Renal cortex interstitium (tissue), 15 donors: ENCODE data around the gene MXRA8. TPM values are rescaled to one million over a fixed set of nuclear protein-coding genes. Genes with fewer than 3 reads are reported as not detected.
A peak's percentile ranks its signal among the peaks of the same experiment; 100 is the strongest.
"Not testable (repeated sequence)": the region's sequence is repeated elsewhere in the genome, so short reads cannot be mapped to it uniquely, and the experiment has no call there.

Source experiments
- DNase-seq, 11 donors: peaks; one replicate each; pipeline ENCODE4 v3.0.0-alpha.2; 2013; ENCODE audit warnings: low read depth in 9 of 11, low spot score in 4 of 11; ENCODE audit errors: extremely low read depth in 1 of 11
- long read RNA-seq, 16 experiments: transcript quantifications; one replicate each; lab custom pipeline, GENCODE V29; 2026
- polyA plus RNA-seq, 3 donors: library from polyadenylated mRNA; unstranded; fragments of 120-200 nt; gene quantifications; one replicate each; pipeline ENCODE4 v1.2.1, GENCODE V29; 2013; ENCODE audit not compliant: insufficient read length in 3 of 3

MXRA8 gene, protein sequence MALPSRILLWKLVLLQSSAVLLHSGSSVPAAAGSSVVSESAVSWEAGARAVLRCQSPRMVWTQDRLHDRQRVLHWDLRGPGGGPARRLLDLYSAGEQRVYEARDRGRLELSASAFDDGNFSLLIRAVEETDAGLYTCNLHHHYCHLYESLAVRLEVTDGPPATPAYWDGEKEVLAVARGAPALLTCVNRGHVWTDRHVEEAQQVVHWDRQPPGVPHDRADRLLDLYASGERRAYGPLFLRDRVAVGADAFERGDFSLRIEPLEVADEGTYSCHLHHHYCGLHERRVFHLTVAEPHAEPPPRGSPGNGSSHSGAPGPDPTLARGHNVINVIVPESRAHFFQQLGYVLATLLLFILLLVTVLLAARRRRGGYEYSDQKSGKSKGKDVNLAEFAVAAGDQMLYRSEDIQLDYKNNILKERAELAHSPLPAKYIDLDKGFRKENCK
- polyA plus RNA-seq: 100 to 1,000 TPM; 145 to 202 (median 196) TPM
- long read RNA-seq, donor 1, transcript MXRA8-201 (10 exons, 2,273 nt): major isoform, 16 of 23 reads
- long read RNA-seq, donor 1, partial matches to known transcripts: 0 of 23 reads
- long read RNA-seq, donor 1, other reads (novel, unspliced or antisense): 5 of 23 reads
- long read RNA-seq, donor 2, transcript MXRA8-201 (10 exons, 2,273 nt): major isoform, 14 of 21 reads
- long read RNA-seq, donor 2, partial matches to known transcripts: 5 of 21 reads
- long read RNA-seq, donor 2, other reads (novel, unspliced or antisense): 0 of 21 reads
- long read RNA-seq, donor 3, transcript MXRA8-201 (10 exons, 2,273 nt): major isoform, 34 of 63 reads
- long read RNA-seq, donor 3, partial matches to known transcripts: 0 of 63 reads
- long read RNA-seq, donor 3, other reads (novel, unspliced or antisense): 23 of 63 reads
- long read RNA-seq, donor 4, transcript MXRA8-201 (10 exons, 2,273 nt): major isoform, 19 of 38 reads
- long read RNA-seq, donor 4, partial matches to known transcripts: 0 of 38 reads
- long read RNA-seq, donor 4, other reads (novel, unspliced or antisense): 14 of 38 reads
- long read RNA-seq, donor 5: 0 reads
- long read RNA-seq, donor 6, transcript MXRA8-201 (10 exons, 2,273 nt): major isoform, 17 of 33 reads
- long read RNA-seq, donor 6, partial matches to known transcripts: 10 of 33 reads
- long read RNA-seq, donor 6, other reads (novel, unspliced or antisense): 0 of 33 reads
- long read RNA-seq, donor 7, transcript MXRA8-201 (10 exons, 2,273 nt): major isoform, 12 of 28 reads
- long read RNA-seq, donor 7, partial matches to known transcripts: 14 of 28 reads
- long read RNA-seq, donor 7, other reads (novel, unspliced or antisense): 0 of 28 reads
- long read RNA-seq, donor 8, transcript MXRA8-201 (10 exons, 2,273 nt): major isoform, 35 of 63 reads
- long read RNA-seq, donor 8, partial matches to known transcripts: 12 of 63 reads
- long read RNA-seq, donor 8, other reads (novel, unspliced or antisense): 14 of 63 reads
- long read RNA-seq, donor 9, transcript MXRA8-201 (10 exons, 2,273 nt): major isoform, 20 of 34 reads
- long read RNA-seq, donor 9, partial matches to known transcripts: 0 of 34 reads
- long read RNA-seq, donor 9, other reads (novel, unspliced or antisense): 14 of 34 reads
- long read RNA-seq, donor 10, transcript MXRA8-201 (10 exons, 2,273 nt): major isoform, 15 of 35 reads
- long read RNA-seq, donor 10, partial matches to known transcripts: 11 of 35 reads
- long read RNA-seq, donor 10, other reads (novel, unspliced or antisense): 5 of 35 reads
- long read RNA-seq, donor 11, transcript MXRA8-201 (10 exons, 2,273 nt): major isoform, 14 of 16 reads
- long read RNA-seq, donor 11, partial matches to known transcripts: 0 of 16 reads
- long read RNA-seq, donor 11, other reads (novel, unspliced or antisense): 0 of 16 reads
- long read RNA-seq, donor 12, transcript MXRA8-201 (10 exons, 2,273 nt): major isoform, 14 of 15 reads
- long read RNA-seq, donor 12, partial matches to known transcripts: 0 of 15 reads
- long read RNA-seq, donor 12, other reads (novel, unspliced or antisense): 0 of 15 reads
- long read RNA-seq, donor 13, transcript MXRA8-201 (10 exons, 2,273 nt): major isoform, 50 of 122 reads
- long read RNA-seq, donor 13, partial matches to known transcripts: 42 of 122 reads
- long read RNA-seq, donor 13, other reads (novel, unspliced or antisense): 23 of 122 reads
- long read RNA-seq, donor 14, transcript MXRA8-201 (10 exons, 2,273 nt): major isoform, 19 of 32 reads
- long read RNA-seq, donor 14, partial matches to known transcripts: 0 of 32 reads
- long read RNA-seq, donor 14, other reads (novel, unspliced or antisense): 12 of 32 reads
- long read RNA-seq, donor 15, transcript MXRA8-201 (10 exons, 2,273 nt): major isoform, 5 of 7 reads
- long read RNA-seq, donor 15, partial matches to known transcripts: 0 of 7 reads
- long read RNA-seq, donor 15, other reads (novel, unspliced or antisense): 0 of 7 reads
- long read RNA-seq, donor 16, transcript MXRA8-201 (10 exons, 2,273 nt): major isoform, 74 of 154 reads
- long read RNA-seq, donor 16, transcript MXRA8-207 (4 exons, 1,171 nt): minor isoform, 5 of 154 reads
- long read RNA-seq, donor 16, partial matches to known transcripts: 31 of 154 reads
- long read RNA-seq, donor 16, other reads (novel, unspliced or antisense): 42 of 154 reads

DNA sequence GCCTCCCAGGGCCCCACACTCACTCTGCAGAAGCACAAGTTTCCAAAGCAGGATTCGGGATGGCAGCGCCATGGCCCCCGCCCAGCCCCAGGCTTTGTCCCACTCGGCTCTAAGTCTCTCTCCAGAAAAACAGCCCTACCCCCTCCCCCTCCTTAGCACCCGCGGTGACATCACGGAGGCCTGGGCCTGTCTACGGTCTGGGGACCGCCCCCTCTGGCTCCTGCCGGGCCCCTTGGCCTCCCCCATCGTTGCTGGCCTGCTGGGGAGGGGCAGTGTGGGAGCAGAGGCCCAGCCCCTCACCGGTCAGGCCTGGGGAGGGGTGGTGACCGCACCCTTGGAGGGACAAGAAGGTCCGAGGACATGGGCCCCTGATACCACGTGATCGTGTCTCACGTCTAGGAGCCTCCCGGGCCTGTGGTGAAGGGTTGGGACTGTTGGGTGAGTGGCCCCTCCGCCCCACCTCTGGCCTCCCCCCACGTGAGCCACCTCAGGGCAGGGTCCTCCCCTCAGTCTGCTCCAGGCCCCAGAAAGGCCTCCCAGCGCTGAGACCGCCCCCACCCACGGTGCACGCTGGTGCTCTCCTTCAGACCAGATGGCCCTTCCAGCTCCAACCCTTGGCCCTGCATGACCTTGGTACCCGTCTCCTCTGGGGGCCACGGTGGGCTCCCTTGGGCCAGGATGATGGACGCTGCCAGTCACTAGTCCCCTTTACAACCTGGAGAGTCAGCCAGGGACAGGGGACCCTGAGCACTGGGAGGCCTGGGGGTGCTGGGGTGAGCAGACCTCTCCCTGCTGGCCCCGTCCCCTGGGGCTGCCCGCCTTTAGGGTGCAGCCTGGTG lies at the start of gene MXRA8:
TSS of gene MXRA8 (minus strand) at position 123 of the 839 bp plus-strand sequence. CDS start at position 72, 51 bp downstream.
- DNase-seq: peak in 5 of 11 donors; percentile 57 to 80 (median 61)

DNA sequence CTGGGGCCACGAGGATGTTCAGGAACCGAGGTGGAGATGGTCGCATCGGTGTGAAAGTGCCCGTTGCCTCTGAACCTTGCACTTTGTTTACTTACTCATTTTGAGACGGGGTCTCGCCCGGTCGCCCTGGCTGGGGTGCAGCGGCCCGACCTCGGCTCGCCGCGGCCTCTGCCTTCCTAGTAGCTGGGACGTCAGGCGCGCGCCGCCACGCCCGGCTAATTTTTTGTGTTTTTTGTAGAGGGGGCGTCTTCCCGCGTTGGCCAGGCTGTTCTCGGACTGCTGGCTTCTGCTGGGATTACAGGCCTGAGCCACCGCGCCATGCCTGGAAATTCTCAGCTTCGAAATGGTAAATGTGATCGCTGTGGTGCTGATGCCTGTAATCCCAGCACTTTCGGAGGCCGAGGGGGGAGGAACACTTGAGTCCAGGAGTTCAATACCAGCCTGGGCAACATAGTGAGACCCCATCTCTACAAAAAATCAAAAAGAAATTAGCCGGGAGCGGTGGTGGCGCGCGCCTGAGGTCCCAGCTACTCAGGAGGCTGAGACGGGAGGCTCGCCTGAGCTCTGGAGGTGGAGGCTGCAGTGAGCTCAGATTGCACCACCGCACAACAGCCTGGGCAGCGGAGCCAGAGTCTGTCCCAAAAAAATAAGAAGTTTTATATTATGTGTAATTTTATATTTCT lies 49.4 kb upstream of the MXRA8 start:
- no peak for DNase-seq

DNA sequence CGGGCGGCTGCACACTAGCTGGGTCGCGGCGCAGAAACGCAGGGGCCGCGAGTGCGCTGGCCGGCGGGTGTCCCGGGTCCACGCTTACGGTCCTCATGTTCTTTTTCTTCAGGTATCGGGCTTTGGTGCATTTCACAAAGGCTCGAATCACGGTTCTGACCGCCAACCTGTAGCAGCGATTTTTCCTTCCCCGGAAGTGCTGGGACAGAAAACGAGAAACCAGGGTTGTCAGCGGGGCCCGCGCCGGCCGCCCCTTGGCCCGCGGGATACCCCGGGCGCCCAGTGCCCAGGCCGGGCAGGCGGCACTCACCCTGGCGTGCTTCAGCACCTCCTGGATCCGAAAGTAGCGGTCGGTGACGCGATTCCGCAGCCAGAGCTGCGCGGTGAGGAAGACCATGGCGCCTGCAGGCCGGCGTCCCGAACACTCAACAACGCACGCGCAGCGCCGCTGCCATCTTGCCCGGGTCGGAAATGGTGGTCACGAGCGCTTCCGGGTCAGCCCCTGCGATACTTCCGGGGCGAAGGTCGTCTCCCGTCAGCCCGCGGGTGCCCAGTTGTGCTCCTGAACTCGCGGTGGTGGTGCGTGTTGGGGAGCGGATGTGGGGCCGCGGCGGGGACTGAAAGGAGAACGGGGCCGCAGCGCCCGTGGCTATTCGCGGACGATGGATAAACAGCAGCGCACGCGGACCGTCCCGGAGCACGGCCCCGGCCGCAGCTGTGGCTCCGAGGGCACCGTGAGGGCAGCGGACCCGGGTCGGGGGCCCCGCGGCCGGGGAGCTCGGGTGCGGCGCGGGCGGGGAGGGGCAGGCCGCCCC lies 48.7 kb upstream of the MXRA8 start, which contains the start of gene MRPL20:
TSS of gene MRPL20 (minus strand) at position 473 of the 815 bp plus-strand sequence. CDS start at position 397, 76 bp downstream.
- DNase-seq: peak; percentile 72 to 93 (median 90)

DNA sequence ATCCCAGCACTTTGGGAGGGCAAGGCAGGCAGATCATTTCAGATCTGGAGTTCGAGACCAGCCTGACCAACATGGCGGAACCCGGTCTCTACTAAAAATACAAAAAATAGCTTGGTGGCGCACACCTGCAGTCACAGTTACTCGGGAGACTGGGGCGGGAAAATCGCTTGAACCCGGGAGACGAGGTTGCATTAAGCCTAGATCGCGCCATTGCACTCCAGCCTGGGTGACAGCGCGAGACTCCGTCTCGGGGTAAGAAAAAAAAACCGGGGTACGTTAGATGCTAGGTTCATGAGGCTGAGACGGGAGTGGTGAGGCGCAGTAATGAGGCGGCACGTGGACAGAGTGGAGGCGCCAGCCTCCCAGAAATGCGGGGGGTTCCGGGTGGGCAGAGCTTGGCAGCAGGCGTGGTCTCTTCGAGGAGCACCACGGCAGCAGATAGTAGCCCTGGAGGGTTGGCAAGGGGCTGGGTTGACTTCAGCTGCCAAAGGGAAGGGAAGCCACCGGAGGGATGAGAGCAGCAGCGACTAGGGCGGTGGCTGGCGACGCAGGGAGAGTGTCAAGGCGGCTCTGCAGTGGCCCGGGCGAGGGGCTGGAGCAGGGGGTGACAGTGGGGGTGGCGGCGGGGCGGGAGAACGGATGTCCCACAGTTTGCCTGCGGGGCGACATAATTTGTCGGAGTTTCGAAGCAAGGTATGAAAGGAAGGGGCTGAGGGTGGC lies 47.9 kb upstream of the MXRA8 start:
- DNase-seq: no peak

DNA sequence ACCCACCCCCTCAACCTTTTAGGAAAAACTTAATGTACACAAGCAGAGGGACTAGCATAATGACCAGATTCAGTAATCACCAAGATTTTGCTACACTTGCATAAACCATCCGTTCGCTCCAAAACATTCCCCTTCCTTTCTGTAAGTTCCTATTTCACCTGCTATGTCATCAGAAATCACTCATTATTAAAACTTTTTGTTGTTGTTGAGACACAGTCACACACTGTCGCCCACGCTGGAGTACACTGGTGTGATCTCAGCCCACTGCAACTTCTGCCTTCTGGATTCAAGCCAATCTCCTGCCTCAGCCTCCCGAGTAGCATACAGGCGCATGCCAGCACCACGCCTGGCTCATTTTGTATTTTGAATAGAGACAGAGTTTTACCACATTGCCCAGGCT lies 45.3 kb upstream of the MXRA8 start:
- DNase-seq: no peak

DNA sequence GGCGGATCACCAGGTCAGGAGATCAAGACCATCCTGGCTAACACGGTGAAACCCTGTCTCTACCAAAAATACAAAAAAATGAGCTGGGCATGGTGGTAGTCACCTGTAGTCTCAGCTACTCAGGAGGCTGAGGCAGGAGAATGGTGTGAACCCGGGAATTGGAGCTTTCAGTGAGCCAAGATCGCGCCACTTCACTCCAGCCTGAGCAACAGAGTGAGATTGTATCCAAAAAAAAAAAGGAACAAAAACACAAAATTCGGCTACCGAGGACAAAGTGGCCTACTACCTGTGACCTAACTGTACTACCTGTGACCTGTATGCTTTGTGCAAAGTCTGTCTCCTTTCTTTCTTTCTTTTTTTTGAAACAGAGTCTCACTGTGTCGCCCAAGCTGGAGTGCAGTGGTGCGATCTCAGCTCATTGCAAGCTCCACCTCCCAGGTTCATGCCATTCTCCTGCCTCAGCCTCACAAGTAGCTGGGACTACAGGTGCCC lies 44.6 kb upstream of the MXRA8 start:
- not testable (repeated sequence) for DNase-seq

DNA sequence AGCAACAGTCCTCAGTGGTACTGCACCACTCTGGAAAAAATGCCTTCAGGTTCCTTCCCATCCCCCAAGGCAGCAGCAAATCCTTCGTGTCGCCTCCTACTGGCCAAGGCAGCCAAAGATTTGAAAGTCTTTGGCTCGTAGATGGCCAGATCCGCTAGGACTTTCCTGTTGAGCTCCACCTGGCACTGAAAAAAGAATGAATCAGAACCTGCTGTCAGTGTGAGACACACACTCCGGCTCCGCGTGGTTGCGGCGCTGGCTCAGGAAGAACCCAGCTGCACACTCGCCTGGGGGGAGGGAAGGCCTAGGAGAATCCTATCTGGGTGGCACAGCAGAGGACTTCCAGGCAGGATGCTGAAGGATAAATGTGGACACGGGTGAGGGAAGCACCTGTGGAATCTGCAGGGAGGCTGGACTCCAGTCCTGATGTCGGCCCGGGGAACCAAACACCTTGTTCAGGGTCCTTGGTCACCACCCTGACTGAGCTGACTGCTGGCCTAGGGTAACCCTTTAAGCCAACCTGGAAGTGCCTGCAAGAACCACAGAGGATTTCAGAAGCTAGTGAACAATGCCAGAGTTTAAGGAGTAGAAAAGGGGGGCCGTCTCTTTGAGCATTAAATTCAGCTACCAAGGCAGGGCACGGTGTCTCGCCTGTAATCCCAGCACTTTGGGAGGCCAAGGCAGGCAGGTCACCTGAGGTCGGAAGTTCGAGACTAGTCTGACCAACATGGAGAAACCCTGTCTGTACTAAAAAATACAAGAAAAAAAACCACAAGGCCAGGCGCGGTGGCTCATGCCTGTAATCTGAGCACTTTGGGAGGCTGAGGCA lies 43.9 kb upstream of the MXRA8 start:
- DNase-seq: no peak

DNA sequence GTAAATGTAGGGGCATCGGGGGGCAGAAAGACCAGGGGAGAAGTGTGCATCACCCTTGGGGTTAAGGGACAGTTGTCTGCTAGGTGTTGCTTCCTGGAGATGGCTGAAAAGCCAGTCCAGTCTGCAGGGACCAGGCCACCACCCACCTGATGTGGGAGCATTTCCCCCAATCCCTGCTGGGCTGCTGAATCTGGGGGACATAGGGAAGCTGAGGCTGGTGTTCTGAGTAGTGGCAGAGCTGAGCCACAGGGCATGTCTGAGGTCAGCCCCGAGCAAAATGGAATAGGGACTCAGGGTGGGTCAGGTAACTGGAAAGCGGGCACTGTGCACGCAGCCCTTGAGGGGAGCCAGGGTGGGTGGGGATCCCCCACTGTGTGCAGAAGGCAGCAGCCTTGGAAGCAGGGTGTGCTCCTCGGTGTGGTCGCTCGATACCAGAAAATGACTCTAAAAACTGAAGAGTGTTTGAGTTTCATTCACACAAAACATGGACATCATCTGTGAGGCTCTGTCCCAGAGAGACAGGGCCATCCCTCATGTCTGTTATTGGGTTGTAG lies 43.2 kb upstream of the MXRA8 start:
- DNase-seq: no peak

DNA sequence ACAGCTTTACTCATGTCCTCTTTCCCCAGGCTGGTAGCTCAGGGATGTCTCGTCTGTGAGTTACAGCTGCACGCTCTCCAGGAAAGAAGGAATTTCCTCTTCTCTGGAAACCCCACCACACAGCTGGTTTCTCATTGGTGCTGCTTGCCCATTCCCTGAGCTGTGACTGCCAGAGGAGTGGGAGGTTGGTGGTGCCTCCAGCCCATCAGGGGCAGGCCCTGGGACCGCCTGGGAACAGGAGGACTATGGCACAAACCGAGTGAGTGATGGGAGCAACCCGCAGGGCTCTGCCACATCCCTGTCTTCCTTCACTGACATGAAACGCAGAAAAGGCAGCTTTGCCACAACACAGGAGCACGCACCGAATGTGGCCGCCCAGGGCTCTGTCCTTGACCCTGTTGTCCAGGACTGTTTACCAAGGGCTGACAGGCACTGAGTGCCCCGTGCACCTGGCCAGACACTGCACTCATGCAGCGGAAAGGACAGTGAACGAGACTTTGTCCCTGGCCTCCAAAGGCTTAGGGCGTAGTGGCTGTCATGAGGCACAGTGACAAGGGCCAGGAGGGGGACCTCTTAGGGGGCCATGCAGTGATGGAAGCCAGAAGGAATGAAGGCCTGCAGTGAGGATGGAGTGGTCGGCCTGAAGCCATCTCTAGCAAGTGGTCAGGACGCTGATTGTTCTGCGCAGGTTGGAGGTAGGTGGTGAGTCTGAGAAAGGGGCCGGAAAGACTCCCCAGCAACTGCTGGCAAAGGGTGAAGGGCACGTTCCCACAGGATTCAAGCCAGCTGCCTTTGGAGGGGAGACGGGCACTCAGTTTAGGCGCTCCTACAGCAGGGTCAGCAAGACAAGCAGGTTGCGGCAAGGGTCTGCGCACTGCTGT lies 42.5 kb upstream of the MXRA8 start:
- DNase-seq: no peak

DNA sequence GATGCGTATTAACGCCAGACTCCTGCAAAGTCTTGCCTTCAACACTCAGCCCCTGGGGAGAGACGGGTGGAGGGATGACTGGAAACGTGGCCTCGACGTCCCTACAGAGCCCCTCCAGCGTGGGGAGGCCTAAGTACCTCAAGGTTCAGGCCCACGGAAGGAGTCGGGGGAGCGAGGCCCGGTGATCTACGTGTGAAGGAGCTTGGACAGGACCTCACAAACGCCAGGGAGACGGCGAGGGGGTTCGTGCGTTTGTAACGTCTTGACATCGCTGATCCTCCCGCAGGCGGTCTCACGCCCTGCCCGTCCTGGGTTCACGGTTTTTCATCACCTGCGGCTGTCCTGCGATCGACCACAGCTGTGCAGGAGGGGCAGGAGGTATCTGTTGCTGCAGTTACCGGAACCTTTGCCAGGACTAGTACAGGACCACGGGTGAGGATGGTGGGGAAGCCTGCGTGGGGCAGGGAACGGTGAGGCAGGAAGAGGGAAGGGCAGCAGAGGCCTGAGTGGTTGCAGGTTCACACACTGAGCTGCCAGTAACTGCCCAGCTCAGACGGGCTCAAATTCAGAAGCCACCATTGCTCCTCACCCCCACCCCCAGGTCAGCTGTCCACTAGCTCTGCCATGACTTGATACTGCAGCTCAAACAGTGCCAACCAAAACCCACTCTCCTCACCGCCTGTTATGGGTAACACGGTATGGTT lies 41.7 kb upstream of the MXRA8 start:
- DNase-seq: no peak
